ENCODE measurements around the gene ARG1.

DNA sequence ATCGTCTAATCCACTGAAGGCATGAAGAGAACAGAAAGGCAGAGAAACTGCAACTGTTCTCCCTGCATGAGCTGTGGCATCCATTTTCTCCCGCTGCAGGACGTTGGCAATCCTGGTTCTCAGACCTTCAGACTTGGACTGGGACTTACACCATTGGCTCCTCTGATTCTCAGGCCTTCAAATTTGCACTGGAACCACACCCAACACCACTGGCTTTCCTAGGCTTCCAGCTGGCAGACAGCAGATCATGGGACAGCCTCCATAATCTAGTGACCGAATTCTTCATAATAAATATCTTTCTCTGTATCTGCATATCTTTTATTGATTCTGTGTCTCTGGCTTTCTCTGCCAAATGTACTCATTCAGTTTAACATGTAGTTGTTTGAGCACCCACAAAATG lies 14.1 kb upstream of the ARG1 start:
- TF ChIP-seq NR2C2 (IDR thresholded peaks at IDR 0.05; ENCODE audit: borderline replicate concordance, control insufficient read depth, insufficient read length, low read depth): no peak
- no peak for TF ChIP-seq EZH2 (IDR thresholded peaks at IDR 0.05; ENCODE audit: borderline replicate concordance, control insufficient read depth, low read depth, low read length)
- TF ChIP-seq, protein P1, sequence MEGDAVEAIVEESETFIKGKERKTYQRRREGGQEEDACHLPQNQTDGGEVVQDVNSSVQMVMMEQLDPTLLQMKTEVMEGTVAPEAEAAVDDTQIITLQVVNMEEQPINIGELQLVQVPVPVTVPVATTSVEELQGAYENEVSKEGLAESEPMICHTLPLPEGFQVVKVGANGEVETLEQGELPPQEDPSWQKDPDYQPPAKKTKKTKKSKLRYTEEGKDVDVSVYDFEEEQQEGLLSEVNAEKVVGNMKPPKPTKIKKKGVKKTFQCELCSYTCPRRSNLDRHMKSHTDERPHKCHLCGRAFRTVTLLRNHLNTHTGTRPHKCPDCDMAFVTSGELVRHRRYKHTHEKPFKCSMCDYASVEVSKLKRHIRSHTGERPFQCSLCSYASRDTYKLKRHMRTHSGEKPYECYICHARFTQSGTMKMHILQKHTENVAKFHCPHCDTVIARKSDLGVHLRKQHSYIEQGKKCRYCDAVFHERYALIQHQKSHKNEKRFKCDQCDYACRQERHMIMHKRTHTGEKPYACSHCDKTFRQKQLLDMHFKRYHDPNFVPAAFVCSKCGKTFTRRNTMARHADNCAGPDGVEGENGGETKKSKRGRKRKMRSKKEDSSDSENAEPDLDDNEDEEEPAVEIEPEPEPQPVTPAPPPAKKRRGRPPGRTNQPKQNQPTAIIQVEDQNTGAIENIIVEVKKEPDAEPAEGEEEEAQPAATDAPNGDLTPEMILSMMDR (IDR thresholded peaks at IDR 0.05 in 2 of 3, conservative IDR thresholded peaks at IDR 0.05 in 1 of 3; ENCODE audit: control insufficient read depth in 2 of 3, extremely low read depth in 1 of 3, insufficient read depth in 1 of 3, low read depth in 3 of 3, low read length in 3 of 3): no peak
- no peak for TF ChIP-seq JUNB (IDR thresholded peaks at IDR 0.05)
- TF ChIP-seq, protein P2, sequence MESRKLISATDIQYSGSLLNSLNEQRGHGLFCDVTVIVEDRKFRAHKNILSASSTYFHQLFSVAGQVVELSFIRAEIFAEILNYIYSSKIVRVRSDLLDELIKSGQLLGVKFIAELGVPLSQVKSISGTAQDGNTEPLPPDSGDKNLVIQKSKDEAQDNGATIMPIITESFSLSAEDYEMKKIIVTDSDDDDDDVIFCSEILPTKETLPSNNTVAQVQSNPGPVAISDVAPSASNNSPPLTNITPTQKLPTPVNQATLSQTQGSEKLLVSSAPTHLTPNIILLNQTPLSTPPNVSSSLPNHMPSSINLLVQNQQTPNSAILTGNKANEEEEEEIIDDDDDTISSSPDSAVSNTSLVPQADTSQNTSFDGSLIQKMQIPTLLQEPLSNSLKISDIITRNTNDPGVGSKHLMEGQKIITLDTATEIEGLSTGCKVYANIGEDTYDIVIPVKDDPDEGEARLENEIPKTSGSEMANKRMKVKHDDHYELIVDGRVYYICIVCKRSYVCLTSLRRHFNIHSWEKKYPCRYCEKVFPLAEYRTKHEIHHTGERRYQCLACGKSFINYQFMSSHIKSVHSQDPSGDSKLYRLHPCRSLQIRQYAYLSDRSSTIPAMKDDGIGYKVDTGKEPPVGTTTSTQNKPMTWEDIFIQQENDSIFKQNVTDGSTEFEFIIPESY (IDR thresholded peaks at IDR 0.05): no peak
- TF ChIP-seq, protein P3, sequence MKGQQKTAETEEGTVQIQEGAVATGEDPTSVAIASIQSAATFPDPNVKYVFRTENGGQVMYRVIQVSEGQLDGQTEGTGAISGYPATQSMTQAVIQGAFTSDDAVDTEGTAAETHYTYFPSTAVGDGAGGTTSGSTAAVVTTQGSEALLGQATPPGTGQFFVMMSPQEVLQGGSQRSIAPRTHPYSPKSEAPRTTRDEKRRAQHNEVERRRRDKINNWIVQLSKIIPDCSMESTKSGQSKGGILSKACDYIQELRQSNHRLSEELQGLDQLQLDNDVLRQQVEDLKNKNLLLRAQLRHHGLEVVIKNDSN (IDR thresholded peaks at IDR 0.05; ENCODE audit: borderline replicate concordance, extremely low read length, insufficient read depth, low read depth, low read length): no peak
- TF ChIP-seq POLR2AphosphoS2 (IDR thresholded peaks at IDR 0.05; ENCODE audit: low read depth, low read length): no peak
- TF ChIP-seq EP300 (IDR thresholded peaks at IDR 0.05; ENCODE audit: borderline replicate concordance in 1 of 2, control insufficient read depth in 1 of 2, low read depth in 2 of 2, low read length in 2 of 2): no peak
- TF ChIP-seq HCFC1 (IDR thresholded peaks at IDR 0.05; ENCODE audit: low read length): no peak

All from GM12878 (cell line).